Activated T-cell treated with anti-CD3 and anti-CD28 coated beads, Interleukin-2, amount 50 U/mL, for 4 hours (primary cell): ENCODE data around the gene OOSP4A. TPM values are rescaled to one million over a fixed set of nuclear protein-coding genes. Genes with fewer than 3 reads are reported as not detected.

Experiments
- ATAC-seq, 2 donors: fragments of 200-7000 bp; cut with Tn5 transposase; one replicate each; pipeline ENCODE4 v1.10.0; 2021
- DNase-seq: peaks from one replicate; pipeline ENCODE4 v3.0.0-alpha.2; 2020
- H3K27me3 Mint-ChIP-seq: one replicate; pipeline ENCODE4 v1.8.0; 2021; ENCODE audit warnings: low read depth, mixed read lengths
- H3K36me3 Mint-ChIP-seq: one replicate; pipeline ENCODE4 v1.8.0; 2022; ENCODE audit warnings: mixed read lengths; ENCODE audit not compliant: insufficient read depth
- H3K4me1 Mint-ChIP-seq: one replicate; pipeline ENCODE4 v1.8.0; 2021; ENCODE audit warnings: low read depth, mixed read lengths
- H3K4me3 Mint-ChIP-seq: one replicate; pipeline ENCODE4 v1.8.0; 2021; ENCODE audit warnings: mild to moderate bottlenecking, moderate library complexity, mixed read lengths
- H3K9me3 Mint-ChIP-seq: one replicate; pipeline ENCODE4 v1.8.0; 2021; ENCODE audit warnings: mixed read lengths
- total RNA-seq, 3 donors: library from RNA; stranded (reverse); gene quantifications; one replicate each; pipeline ENCODE4 v1.2.1, GENCODE V29; 2021

Gene OOSP4A
- total RNA-seq, 3 donors from 2014 or later = not detected

GRCh38 chr11:60003729-60004128, 39.9 kb downstream of the OOSP4A start:
- Mint-ChIP-seq H3K4me1 (no peaks in the 10 kb centered on the region), H3K36me3 (no peaks in the 10 kb centered on the region), H3K4me3 (no peak overlapping the region)

DNA sequence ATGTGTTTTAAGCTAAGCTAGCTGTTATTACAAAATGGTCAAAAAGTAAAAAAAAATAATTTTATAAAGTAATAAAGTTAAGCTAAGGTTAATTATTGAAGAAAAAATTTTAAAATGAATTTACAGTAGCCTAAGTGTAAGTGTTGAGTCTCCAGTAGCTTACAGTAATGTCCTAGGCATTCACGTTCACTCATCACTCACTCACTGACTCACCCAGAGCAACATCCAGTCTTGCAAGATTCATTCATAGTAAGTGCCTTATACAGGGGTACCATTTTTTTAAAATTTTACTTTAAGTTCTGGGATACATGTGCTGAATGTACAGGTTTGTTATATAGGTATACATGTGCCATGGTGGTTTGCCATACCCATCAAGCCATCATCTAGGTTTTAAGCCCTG, 41.5 kb downstream of the OOSP4A start:
- Mint-ChIP-seq H3K4me3 (no peak overlapping the region), H3K4me1 (no peaks in the 10 kb centered on the region), H3K36me3 (no peaks in the 10 kb centered on the region), H3K27me3 (peaks cover 6% of the 10 kb centered on the region), H3K9me3 (no peaks in the 10 kb centered on the region)
- DNase-seq (no peak), ATAC-seq (no peak)

More at GRCh38 chr11:60003729-60004128, 39.9 kb downstream of the OOSP4A start:
- DNase-seq = no peak
- no peak for ATAC-seq
- Mint-ChIP-seq H3K9me3 (no peaks in the 10 kb centered on the region), H3K27me3 (peaks cover 5% of the 10 kb centered on the region)

GRCh38 chr11:60016881-60017280, 53.0 kb downstream of the OOSP4A start, which contains the start of gene OOSP4B:
OOSP4B (plus strand) TSS chr11:60017181.
- H3K36me3 Mint-ChIP-seq = no peaks in the 10 kb centered on the region
- H3K27me3 Mint-ChIP-seq = peaks cover 9% of the 10 kb centered on the region
- ATAC-seq = no peak
- no peaks in the 10 kb centered on the region for H3K4me1 Mint-ChIP-seq
- DNase-seq = no peak
- H3K4me3 Mint-ChIP-seq = no peak within 1 kb of the TSS
- H3K9me3 Mint-ChIP-seq = no peaks in the 10 kb centered on the region

GRCh38 chr11:60018058-60018457, 54.2 kb downstream of the OOSP4A start:
- DNase-seq = no peak
- Mint-ChIP-seq H3K4me3 (no peak overlapping the region), H3K9me3 (no peaks in the 10 kb centered on the region), H3K36me3 (no peaks in the 10 kb centered on the region), H3K4me1 (no peaks in the 10 kb centered on the region), H3K27me3 (peaks cover 7% of the 10 kb centered on the region)
- no peak for ATAC-seq

Other genes with a start within 250 kb of the OOSP4A start
- gene STX3, start 208.7 kb upstream of the OOSP4A start, total RNA-seq = 1 to 10 TPM; 5.6 to 6.3 (median 5.6) TPM
- 10 to 100 TPM; 80.3 to 89.6 (median 81.2) TPM for gene MRPL16, start 153.3 kb upstream of the OOSP4A start, total RNA-seq
- gene CBLIF, start 118.5 kb upstream of the OOSP4A start, total RNA-seq = not detected
- not detected for gene TCN1, start 97.5 kb upstream of the OOSP4A start, total RNA-seq
- not detected for gene OOSP3, start 85.3 kb upstream of the OOSP4A start, total RNA-seq
- gene OOSP1, start 25.6 kb upstream of the OOSP4A start, total RNA-seq = not detected
- not detected for gene OOSP4B, start 53.1 kb downstream of the OOSP4A start, total RNA-seq
- gene OOSP2, start 76.4 kb downstream of the OOSP4A start, total RNA-seq = not detected
- gene MS4A3, start 92.6 kb downstream of the OOSP4A start, total RNA-seq = not detected
- gene MS4A2, start 124.6 kb downstream of the OOSP4A start, total RNA-seq = not detected
- gene MS4A6A, start 219.1 kb downstream of the OOSP4A start, total RNA-seq = not detected